Smooth muscle cell (in vitro differentiated cells): ENCODE measurements around the gene EFNB2. TPM values are rescaled to one million over a fixed set of nuclear protein-coding genes. Genes with fewer than 3 reads are reported as not detected.

Source experiments
- DNase-seq: peaks from one replicate; lab custom pipeline; 2025; ENCODE audit not compliant: unreplicated experiment; lab: John Stamatoyannopoulos, UW
- H2AFZ ChIP-seq: fragments of 200-600 bp; sonication (generic); 2 replicates; pipeline ENCODE4 v1.6.0; 2016; ENCODE audit warnings: antibody characterized with exemption, low read depth, mild to moderate bottlenecking
- H3F3A ChIP-seq: fragments of 200-600 bp; sonication (generic); 2 replicates; pipeline ENCODE4 v1.6.0; 2017; ENCODE audit warnings: antibody characterized with exemption, low read depth
- H3K27ac ChIP-seq: fragments of 200-600 bp; sonication (generic); 2 replicates; pipeline ENCODE4 v1.5.1; 2016; ENCODE audit warnings: low read depth, mild to moderate bottlenecking
- H3K27me3 ChIP-seq: fragments of 200-600 bp; sonication (generic); 2 replicates; pipeline ENCODE4 v1.6.1; 2016; ENCODE audit warnings: low read depth, mild to moderate bottlenecking
- H3K36me3 ChIP-seq: fragments of 200-600 bp; sonication (generic); 2 replicates; pipeline ENCODE4 v1.5.1; 2016; ENCODE audit warnings: low read depth
- H3K4me1 ChIP-seq: fragments of 200-600 bp; sonication (generic); 2 replicates; pipeline ENCODE4 v1.5.1; 2016; ENCODE audit warnings: low read depth
- H3K4me2 ChIP-seq: fragments of 200-600 bp; sonication (generic); 2 replicates; pipeline ENCODE4 v1.6.0; 2016; ENCODE audit warnings: mild to moderate bottlenecking
- H3K4me3 ChIP-seq: fragments of 200-600 bp; sonication (generic); 2 replicates; pipeline ENCODE4 v1.5.1; 2016; ENCODE audit warnings: mild to moderate bottlenecking
- H3K79me2 ChIP-seq: fragments of 200-600 bp; sonication (generic); 2 replicates; pipeline ENCODE4 v1.6.0; 2016; ENCODE audit warnings: low read depth, mild to moderate bottlenecking
- H3K9ac ChIP-seq: fragments of 200-600 bp; sonication (generic); 2 replicates; pipeline ENCODE4 v1.6.0; 2016; ENCODE audit warnings: low read depth
- H3K9me3 ChIP-seq: fragments of 200-600 bp; sonication (generic); replicated peaks from 2 replicates; pipeline ENCODE4 v1.5.1; 2016; ENCODE audit warnings: low read depth
- H4K20me1 ChIP-seq: fragments of 200-600 bp; sonication (generic); 2 replicates; pipeline ENCODE4 v1.6.0; 2016; ENCODE audit warnings: low read depth
- CTCF ChIP-seq: fragments of 200-600 bp; sonication (generic); IDR thresholded peaks from 2 replicates; pipeline ENCODE4 v1.5.1; 2017; ENCODE audit warnings: borderline replicate concordance, mild to moderate bottlenecking, antibody characterized with exemption; ENCODE audit not compliant: insufficient read depth, poor library complexity, severe bottlenecking
- WGBS: methylation state at CpG from one replicate; pipeline ENCODE4 v1.1.7; 2016; ENCODE audit warnings: low lambda C conversion rate; 5-methylcytosine and 5-hydroxymethylcytosine counted together
- polyA plus RNA-seq: library from polyadenylated mRNA; unstranded; fragments of >200 nt; fragmentation: Nextera tagmentation; extraction: Ambion mirVana; gene quantifications from 2 replicates; pipeline ENCODE4 v1.2.1, GENCODE V29; 2016
- total RNA-seq: library from RNA; depleted of rRNA; stranded (reverse); fragments of >200 nt; gene quantifications from 2 replicates; pipeline ENCODE4 v1.2.3, GENCODE V29; 2014

Gene EFNB2
- total and polyA plus RNA-seq, 2 experiments from 2014 or later = 15.5 to 42.0 TPM

GRCh38 chr13:106499113-106499512 lies 36.3 kb downstream of the EFNB2 start:
- no peak overlapping the region for H3K4me2 ChIP-seq
- H4K20me1 ChIP-seq = peaks cover 4% of the 10 kb centered on the region
- H3K27me3 ChIP-seq = no peaks in the 10 kb centered on the region
- H3K9ac ChIP-seq = no peak overlapping the region
- no peaks in the 10 kb centered on the region for H3F3A ChIP-seq
- no peak for DNase-seq
- 98% methylated on average over 2 of the region's 2 CpGs for WGBS
- H3K4me1 ChIP-seq = peaks cover 4% of the 10 kb centered on the region
- H3K9me3 ChIP-seq = no peaks in the 10 kb centered on the region
- no peak overlapping the region for H2AFZ ChIP-seq
- peaks cover 56% of the 10 kb centered on the region for H3K79me2 ChIP-seq
- no peak for TF ChIP-seq CTCF
- H3K27ac ChIP-seq = no peak overlapping the region
- no peak overlapping the region for H3K4me3 ChIP-seq
- peaks cover 5% of the 10 kb centered on the region for H3K36me3 ChIP-seq

- Histone ChIP-seq H3K27me3 (no peaks in the 10 kb centered on the region), H3K9ac (no peak overlapping the region), H3K4me1 (peaks cover 4% of the 10 kb centered on the region), H3K36me3 (peaks cover 7% of the 10 kb centered on the region), H4K20me1 (peaks cover 4% of the 10 kb centered on the region), H3K9me3 (no peaks in the 10 kb centered on the region), H3K4me2 (no peak overlapping the region), H3K79me2 (peaks cover 51% of the 10 kb centered on the region), H3F3A (no peaks in the 10 kb centered on the region), H2AFZ (no peak overlapping the region), H3K27ac (no peak overlapping the region), H3K4me3 (no peak overlapping the region)
- TF ChIP-seq CTCF = no peak
- DNase-seq = no peak
- WGBS = 47% methylated on average over 1 of the region's 1 CpG
These were observed 36.9 kb downstream of the EFNB2 start for GRCh38 chr13:106498571-106498970.

- H3K4me3 ChIP-seq = no peak overlapping the region
- no peak overlapping the region for H3K9ac ChIP-seq
- peaks cover 4% of the 10 kb centered on the region for H3K4me1 ChIP-seq
- H3K27ac ChIP-seq = no peak overlapping the region
- no peaks in the 10 kb centered on the region for H3K9me3 ChIP-seq
- peaks cover 47% of the 10 kb centered on the region for H3K79me2 ChIP-seq
- no peaks in the 10 kb centered on the region for H3K27me3 ChIP-seq
- H3K36me3 ChIP-seq = peaks cover 7% of the 10 kb centered on the region
- H3K4me2 ChIP-seq = no peak overlapping the region
- no peaks in the 10 kb centered on the region for H3F3A ChIP-seq
- no peak overlapping the region for H2AFZ ChIP-seq
- no peak for TF ChIP-seq CTCF
- peaks cover 4% of the 10 kb centered on the region for H4K20me1 ChIP-seq
- DNase-seq = no peak
- WGBS = 78% methylated on average over 3 of the region's 3 CpGs
These were observed 37.3 kb downstream of the EFNB2 start for GRCh38 chr13:106498158-106498557.

- Histone ChIP-seq H3K4me3 (no peak overlapping the region), H4K20me1 (peaks cover 4% of the 10 kb centered on the region), H3F3A (no peaks in the 10 kb centered on the region), H3K79me2 (peaks cover 37% of the 10 kb centered on the region), H3K27me3 (no peaks in the 10 kb centered on the region), H3K4me1 (peaks cover 4% of the 10 kb centered on the region), H3K9me3 (no peaks in the 10 kb centered on the region), H3K4me2 (no peak overlapping the region), H3K36me3 (peaks cover 7% of the 10 kb centered on the region), H2AFZ (no peak overlapping the region), H3K9ac (no peak overlapping the region), H3K27ac (no peak overlapping the region)
- no peak for TF ChIP-seq CTCF
- 77% methylated on average over 1 of the region's 1 CpG for WGBS
- no peak for DNase-seq
These were observed 38.4 kb downstream of the EFNB2 start for GRCh38 chr13:106497079-106497478.
